IMR-90 (cell line): ENCODE results near the gene TMEM213. TPM values are rescaled to one million over a fixed set of nuclear protein-coding genes. Genes with fewer than 3 reads are reported as not detected.

Experiments
- ATAC-seq: fragments of 200-7000 bp; cut with Tn5 transposase; 2 replicates; pipeline ENCODE4 v1.9.1; 2020; ENCODE audit warnings: low read depth, mild to moderate bottlenecking, moderate library complexity
- BruUV-seq: library from RNA; stranded (reverse); fragments of 400-500 nt; replicated peaks from 2 replicates; lab custom pipeline; 2021; lab: Mats Ljungman, UMichigan
- CTCF ChIA-PET: fragments of 300-600 bp; formaldehyde crosslinking; extraction: SDS; loops from one replicate; lab custom pipeline; 2021; ENCODE audit warnings: antibody characterized with exemption; lab: Yijun Ruan, JAX
- POLR2A ChIA-PET: fragments of 300-600 bp; sonication (Branson Sonifier 250); formaldehyde crosslinking; loops from one replicate; lab custom pipeline; 2022; ENCODE audit warnings: antibody characterized with exemption; ENCODE audit not compliant: unreplicated experiment; lab: Charles Lee
- DNase-seq: peaks from one replicate; pipeline ENCODE4 v3.0.0; 2013
- H2AFZ ChIP-seq: replicated peaks from 2 replicates; pipeline ENCODE3; 2013; ENCODE audit warnings: low read length, mild to moderate bottlenecking; ENCODE audit not compliant: poor library complexity
- H2AK5ac ChIP-seq: 2 replicates; pipeline ENCODE4 v1.6.1; 2013; ENCODE audit warnings: low read depth, low read length, inconsistent platforms
- H2AK9ac ChIP-seq: replicated peaks from 2 replicates; pipeline ENCODE3; 2013; ENCODE audit warnings: mild to moderate bottlenecking, low read depth, low read length, moderate library complexity; ENCODE audit not compliant: poor library complexity
- H2BK120ac ChIP-seq: 2 replicates; pipeline ENCODE4 v1.6.1; 2013; ENCODE audit warnings: low read depth, low read length, inconsistent platforms
- H2BK15ac ChIP-seq: 3 replicates; pipeline ENCODE4 v1.6.1; 2013; ENCODE audit warnings: low read depth, low read length, inconsistent platforms
- H2BK20ac ChIP-seq: 2 replicates; pipeline ENCODE4 v1.6.1; 2013; ENCODE audit warnings: low read depth, mild to moderate bottlenecking, inconsistent platforms, low read length, moderate library complexity
- H2BK5ac ChIP-seq: 2 replicates; pipeline ENCODE4 v1.6.1; 2013; ENCODE audit warnings: mild to moderate bottlenecking, low read depth, low read length, inconsistent platforms; ENCODE audit not compliant: poor library complexity, severe bottlenecking
- H3K14ac ChIP-seq: replicated peaks from 2 replicates; pipeline ENCODE4 v1.6.1; 2013; ENCODE audit warnings: low read depth, low read length, inconsistent platforms
- H3K18ac ChIP-seq: 2 replicates; pipeline ENCODE4 v1.6.1; 2013; ENCODE audit warnings: low read depth, low read length, control low read depth
- H3K23ac ChIP-seq: 2 replicates; pipeline ENCODE4 v1.6.1; 2013; ENCODE audit warnings: low read depth, low read length, inconsistent platforms
- H3K27ac ChIP-seq: 2 replicates; pipeline ENCODE4 v1.5.1; 2013; ENCODE audit warnings: mild to moderate bottlenecking, control low read depth, low read length; ENCODE audit not compliant: insufficient read depth
- H3K27me3 ChIP-seq: 2 replicates; pipeline ENCODE4 v1.6.1; 2013; ENCODE audit warnings: low read length; ENCODE audit not compliant: control insufficient read depth, insufficient read depth
- H3K36me3 ChIP-seq: 2 replicates; pipeline ENCODE4 v1.6.1; 2013; ENCODE audit warnings: low read length, mixed read lengths; ENCODE audit not compliant: control insufficient read depth, insufficient read depth
- H3K4ac ChIP-seq: 2 replicates; pipeline ENCODE4 v1.6.1; 2013; ENCODE audit warnings: low read depth, low read length, inconsistent platforms
- H3K4me1 ChIP-seq: 2 replicates; pipeline ENCODE4 v1.6.1; 2013; ENCODE audit warnings: low read length, mixed read lengths; ENCODE audit not compliant: control insufficient read depth, insufficient read depth
- H3K4me2 ChIP-seq: 2 replicates; pipeline ENCODE4 v1.6.1; 2013; ENCODE audit warnings: low read depth, mild to moderate bottlenecking, control low read depth, low read length, moderate library complexity
- H3K4me3 ChIP-seq: 2 replicates; pipeline ENCODE4 v1.5.1; 2013; ENCODE audit warnings: low read depth, mild to moderate bottlenecking, control low read depth, low read length, moderate library complexity; ENCODE audit not compliant: insufficient read depth
- H3K56ac ChIP-seq: 2 replicates; pipeline ENCODE4 v1.6.1; 2013; ENCODE audit warnings: low read length, inconsistent platforms; ENCODE audit not compliant: insufficient read depth; ENCODE audit errors: extremely low read depth
- H3K79me1 ChIP-seq, 2 experiments: 2 replicates each; pipeline ENCODE4 v1.6.1; 2013; ENCODE audit warnings: low read length in 2 of 2, inconsistent platforms in 1 of 2, low read depth in 1 of 2
- H3K9ac ChIP-seq: 2 replicates; pipeline ENCODE4 v1.6.1; 2013; ENCODE audit warnings: low read depth, low read length, control low read depth
- H3K9me1 ChIP-seq: 2 replicates; pipeline ENCODE4 v1.6.1; 2013; ENCODE audit warnings: low read length, inconsistent platforms; ENCODE audit not compliant: insufficient read depth
- H3K9me3 ChIP-seq: 2 replicates; pipeline ENCODE4 v1.6.1; 2013; ENCODE audit warnings: low read length; ENCODE audit not compliant: control insufficient read depth, insufficient read depth
- H4K20me1 ChIP-seq: 2 replicates; pipeline ENCODE4 v1.6.1; 2013; ENCODE audit warnings: low read length, inconsistent platforms; ENCODE audit not compliant: insufficient read depth
- H4K5ac ChIP-seq: 2 replicates; pipeline ENCODE4 v1.6.1; 2013; ENCODE audit warnings: mild to moderate bottlenecking, low read depth, low read length, control low read depth
- H4K8ac ChIP-seq, 2 experiments: 2 replicates each; pipeline ENCODE4 v1.6.1; 2013; ENCODE audit warnings: low read depth in 2 of 2, low read length in 2 of 2, control low read depth in 1 of 2, inconsistent platforms in 1 of 2
- H4K91ac ChIP-seq: 2 replicates; pipeline ENCODE4 v1.6.1; 2013; ENCODE audit warnings: low read depth, low read length, inconsistent platforms; ENCODE audit not compliant: insufficient read depth
- CHD1 ChIP-seq: IDR thresholded peaks from 2 replicates; pipeline ENCODE4 v1.6.1; 2012; ENCODE audit warnings: low read depth, low read length, improper control_type of control experiment
- USF2 ChIP-seq: fragments of 150-350 bp; IDR thresholded peaks from 2 replicates; pipeline ENCODE4 v1.6.1; 2017; ENCODE audit warnings: mild to moderate bottlenecking, antibody characterized with exemption, low read length, low read depth
- WGBS, 2 experiments: methylation state at CpG; one replicate each; pipeline versions ENCODE4 v1.1.5 to v1.1.7; 2013; ENCODE audit warnings: missing lambda C conversion rate in 2 of 2; ENCODE audit not compliant: insufficient read length in 1 of 2; ENCODE audit errors: extremely low coverage in 2 of 2; 5-methylcytosine and 5-hydroxymethylcytosine counted together
- dilution Hi-C: fragments of 300-500 bp; cut with HindIII; formaldehyde crosslinking; loops from one replicate; pipeline ENCODE4 v1.14.3; 2018; ENCODE audit warnings: low sequenced_read_pairs; ENCODE audit not compliant: unreplicated experiment
- in situ Hi-C: fragments of 300-500 bp; cut with MboI; formaldehyde crosslinking; loops from 3 replicates; pipeline ENCODE4 v1.14.3; 2019; ENCODE audit warnings: low sequenced_read_pairs, inconsistent platforms, mixed read lengths
- intact Hi-C: fragments of 100-400 bp; cut with micrococcal nuclease; formaldehyde crosslinking; loops from 2 replicates; pipeline ENCODE4 v1.10.0; 2022
- polyA plus RNA-seq, 3 experiments: library from polyadenylated mRNA; depleted of rRNA; stranded (reverse); fragments of >200 nt; gene quantifications; 2 replicates each; pipeline ENCODE4 v1.2.3, GENCODE V29; 2012; ENCODE audit warnings: low replicate concordance in 1 of 3
- total RNA-seq: library from RNA; depleted of rRNA; stranded (reverse); fragments of >200 nt; gene quantifications from 2 replicates; pipeline ENCODE4 v1.2.3, GENCODE V29; 2012

The TMEM213 gene
- total and polyA plus RNA-seq, 2 of the 4 experiments (the other 2 are of a cell fraction): not detected

GRCh38 chr7:138852469-138852868 is 54.7 kb downstream of the TMEM213 start:
- in situ Hi-C loops (no loop called here), dilution Hi-C loops (no loop called here), intact Hi-C loops (no loop called here)
- H3K56ac ChIP-seq: no peak overlapping the region
- H3K36me3 ChIP-seq: peaks cover 3% of the 10 kb centered on the region
- WGBS, 2 experiments: 97% methylated on average over 5 of the region's 5 CpGs; no CpG with 5 or more reads in 1 of the 2 experiments
- H2BK5ac ChIP-seq: no peak overlapping the region
- no peak overlapping the region for H3K4ac ChIP-seq
- H2AK9ac ChIP-seq: no peak overlapping the region
- TF ChIP-seq USF2 (no peak), CHD1 (no peak)
- H3K14ac ChIP-seq: no peak overlapping the region
- DNase-seq (no peak), ATAC-seq (no peak)
- no peak overlapping the region for H4K91ac ChIP-seq
- H4K20me1 ChIP-seq: no peaks in the 10 kb centered on the region
- H3K4me2 ChIP-seq: no peak overlapping the region
- no peak overlapping the region for H2BK20ac ChIP-seq
- H3K18ac ChIP-seq: no peak overlapping the region
- H3K27me3 ChIP-seq: no peaks in the 10 kb centered on the region
- no peak overlapping the region for H4K8ac ChIP-seq
- POLR2A ChIA-PET: no interaction called here
- no peak overlapping the region for H3K9ac ChIP-seq
- CTCF ChIA-PET: no interaction called here
- H2AFZ ChIP-seq: no peak overlapping the region
- no peaks in the 10 kb centered on the region; the same call in 1 of the 2 replicates for H3K4me1 ChIP-seq
- H3K27ac ChIP-seq: no peak overlapping the region
- H3K9me3 ChIP-seq: no peaks in the 10 kb centered on the region
- H2BK15ac ChIP-seq: no peak overlapping the region
- no peaks in the 10 kb centered on the region for H3K79me1 ChIP-seq
- H2AK5ac ChIP-seq: no peak overlapping the region
- no peak overlapping the region for H4K5ac ChIP-seq
- H3K23ac ChIP-seq: no peak overlapping the region
- no peak overlapping the region for H3K4me3 ChIP-seq
- H3K9me1 ChIP-seq: peaks cover 5% of the 10 kb centered on the region; the same call in 1 of the 2 replicates
- H2BK120ac ChIP-seq: no peak overlapping the region
- BruUV-seq: no TSS peak
